Kidney capillary endothelial cell (primary cell): ENCODE results near the gene TMEM81.

ENCODE experiments used
- DNase-seq: peaks from one replicate; pipeline ENCODE4 v3.0.0-alpha.2; 2018; ENCODE audit warnings: low spot score

TMEM81 gene

DNA sequence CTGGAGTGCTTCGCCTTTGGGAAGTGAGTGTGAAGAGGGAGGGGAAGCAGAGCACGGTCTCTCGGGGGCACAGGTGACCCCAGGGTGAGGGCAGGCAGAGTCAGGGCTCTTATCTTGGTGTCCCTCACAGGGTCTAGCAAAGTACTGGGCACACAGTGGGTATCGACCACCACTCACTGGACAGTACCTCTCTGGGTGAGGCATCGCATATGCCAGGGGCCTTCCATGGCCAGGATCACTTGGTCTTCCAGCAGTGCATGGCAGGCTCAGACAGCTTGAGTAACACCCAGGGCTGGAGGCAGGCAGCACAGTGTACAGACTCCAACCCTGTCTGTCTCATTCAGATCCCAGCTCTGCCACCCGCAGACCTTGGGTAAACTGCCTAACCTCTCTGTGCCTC lies 24.6 kb downstream of the TMEM81 start:
- DNase-seq = no peak

DNA sequence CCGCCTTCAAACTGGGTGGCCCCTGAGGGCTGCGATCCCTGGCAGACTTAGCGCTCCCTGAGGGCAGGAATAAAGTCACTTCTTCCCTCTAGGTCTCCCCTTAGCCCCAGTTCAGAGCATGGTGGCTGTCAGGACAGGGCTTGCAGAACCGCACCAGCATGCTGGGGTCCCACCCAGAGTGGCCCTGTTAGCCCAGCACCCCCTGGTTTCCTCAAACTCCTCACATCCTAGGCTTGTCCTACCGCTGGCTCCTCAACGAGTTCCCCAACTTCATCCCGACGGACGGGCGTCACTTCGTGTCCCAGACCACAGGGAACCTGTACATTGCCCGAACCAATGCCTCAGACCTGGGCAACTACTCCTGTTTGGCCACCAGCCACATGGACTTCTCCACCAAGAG lies 25.4 kb downstream of the TMEM81 start:
- no peak for DNase-seq

DNA sequence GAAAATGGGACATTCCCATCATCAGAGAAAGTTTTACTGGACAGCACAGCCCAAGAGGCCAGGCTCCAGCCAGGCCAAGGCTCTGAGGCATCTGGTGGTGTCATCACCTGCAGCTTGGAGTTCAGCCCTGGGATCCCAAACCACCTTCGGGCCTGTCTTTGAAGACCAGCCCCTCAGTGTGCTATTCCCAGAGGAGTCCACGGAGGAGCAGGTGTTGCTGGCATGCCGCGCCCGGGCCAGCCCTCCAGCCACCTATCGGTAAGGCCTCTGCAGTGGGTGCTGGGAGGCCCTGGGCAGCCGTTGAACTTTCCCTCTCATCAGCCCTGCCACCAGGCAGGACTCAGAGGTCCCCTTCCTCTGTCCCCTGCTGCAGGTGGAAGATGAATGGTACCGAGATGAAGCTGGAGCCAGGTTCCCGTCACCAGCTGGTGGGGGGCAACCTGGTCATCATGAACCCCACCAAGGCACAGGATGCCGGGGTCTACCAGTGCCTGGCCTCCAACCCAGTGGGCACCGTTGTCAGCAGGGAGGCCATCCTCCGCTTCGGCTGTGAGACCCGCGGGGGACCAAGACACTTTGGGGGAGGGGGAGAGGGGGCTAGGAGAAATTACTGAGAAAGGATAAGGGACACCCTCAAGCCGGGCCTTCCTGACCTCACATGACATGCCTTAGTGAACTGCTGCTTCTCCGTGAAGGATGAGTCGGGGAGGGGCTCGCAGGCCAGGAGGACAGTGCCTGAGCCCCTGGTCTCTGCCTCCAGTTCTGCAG lies 26.3 kb downstream of the TMEM81 start:
- no peak for DNase-seq

DNA sequence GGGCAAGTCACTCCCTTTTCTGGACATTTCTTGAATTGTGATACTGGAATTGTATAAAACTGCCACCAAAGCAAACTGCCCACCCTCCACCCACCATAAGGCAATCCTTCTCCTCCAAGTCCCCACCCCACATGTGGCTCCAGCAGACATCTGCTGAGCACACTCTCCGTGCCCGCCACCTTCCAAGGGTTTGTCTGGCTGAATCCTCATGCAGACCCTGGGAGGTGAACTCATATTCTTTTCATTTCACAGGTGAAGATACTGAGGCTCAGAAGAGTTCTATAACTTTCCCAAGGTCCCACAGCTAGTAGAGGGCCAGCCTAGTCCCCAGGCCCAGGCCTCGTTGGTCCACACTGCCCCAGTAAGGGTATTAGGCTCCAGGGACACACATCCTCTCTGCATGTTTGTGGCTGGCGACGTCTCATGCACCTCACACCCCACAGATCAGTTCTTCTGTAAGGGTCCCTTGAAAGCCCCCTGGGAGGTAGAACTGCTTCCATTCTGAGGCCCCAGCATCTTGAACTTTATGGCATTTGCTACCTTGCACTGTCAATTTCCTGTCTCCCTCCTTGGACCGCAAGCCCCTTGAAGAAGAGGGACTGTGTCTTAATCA lies 27.2 kb downstream of the TMEM81 start:
- DNase-seq = no peak

DNA sequence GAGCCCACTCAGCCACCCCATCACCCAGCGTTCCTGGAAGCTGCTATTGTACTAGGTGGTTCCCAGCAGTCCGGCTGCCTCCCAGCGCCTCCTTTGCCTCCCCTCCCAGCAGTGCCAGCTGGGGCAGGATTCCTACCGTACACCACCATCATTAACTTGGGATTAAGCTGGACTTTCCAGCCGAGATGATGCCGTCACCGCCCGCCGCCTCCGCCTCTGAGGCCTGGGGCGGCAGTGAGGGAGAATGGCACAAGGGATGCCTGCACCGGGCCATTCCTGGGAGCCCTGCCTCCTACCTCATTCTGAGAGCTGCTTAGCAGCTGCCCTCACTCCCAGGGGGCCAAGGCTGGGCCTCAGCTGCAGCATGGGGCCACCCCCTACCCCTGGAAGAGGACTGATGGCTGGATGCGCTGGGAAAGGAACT lies 28.1 kb downstream of the TMEM81 start:
- DNase-seq = no peak

DNA sequence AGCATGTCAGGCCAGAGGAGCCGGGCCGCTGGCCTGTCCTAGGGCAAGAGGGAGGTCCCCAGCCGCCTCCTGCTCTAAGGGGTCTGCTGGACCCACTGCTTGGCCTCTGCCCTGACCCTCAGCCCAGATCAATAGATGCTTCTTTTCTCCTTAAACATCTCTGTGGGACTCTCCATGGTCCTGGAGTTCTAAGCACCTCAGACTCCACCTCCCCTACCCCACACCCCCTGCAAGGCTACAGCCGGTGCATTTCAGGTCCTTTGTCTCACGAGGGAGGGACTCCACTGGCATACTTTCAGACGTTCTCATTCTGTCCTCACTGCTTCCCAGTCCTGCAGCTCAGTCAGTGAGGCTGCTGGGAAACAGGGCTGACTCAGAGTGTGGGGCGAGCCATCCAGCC lies 30.2 kb downstream of the TMEM81 start:
- DNase-seq = no peak

DNA sequence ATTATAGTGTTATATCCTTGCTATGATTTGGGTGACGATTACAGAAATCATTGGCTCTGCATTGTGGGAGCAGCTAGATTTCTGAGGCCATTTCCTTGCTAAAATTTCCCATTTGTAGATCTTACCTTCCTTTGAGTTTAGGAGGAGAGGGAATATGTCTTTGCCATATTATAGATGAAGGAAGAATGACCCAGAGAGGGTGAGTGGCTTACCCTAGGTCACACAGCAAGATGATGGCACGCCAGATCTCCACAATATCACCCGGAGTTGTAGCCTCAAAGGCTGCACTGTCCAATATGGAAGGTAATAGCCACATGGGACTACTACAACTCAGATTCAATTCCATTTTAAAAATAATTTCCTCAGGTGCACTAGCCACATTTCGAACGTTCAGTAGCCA lies 31.0 kb downstream of the TMEM81 start:
- DNase-seq = no peak

DNA sequence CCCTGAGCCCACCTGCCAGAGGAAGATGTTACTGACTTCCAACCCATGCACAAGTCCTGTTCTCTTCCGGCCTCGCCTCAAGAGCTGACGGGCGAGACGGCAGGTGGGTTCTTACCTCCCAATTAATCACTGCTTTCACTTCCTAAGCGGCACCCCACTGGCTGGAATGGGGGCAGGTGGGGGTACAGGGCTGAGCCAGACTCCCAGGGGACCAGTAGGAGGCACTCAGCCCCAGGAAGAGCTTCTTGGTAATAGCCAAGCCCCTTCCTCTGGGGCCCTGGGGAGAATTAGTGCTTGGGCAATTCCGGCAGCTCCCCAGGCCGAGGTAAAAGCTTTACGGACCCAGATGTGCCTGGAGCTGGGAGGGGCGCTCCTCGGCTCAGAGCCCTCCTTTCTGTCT lies 31.6 kb downstream of the TMEM81 start:
- DNase-seq = no peak

DNA sequence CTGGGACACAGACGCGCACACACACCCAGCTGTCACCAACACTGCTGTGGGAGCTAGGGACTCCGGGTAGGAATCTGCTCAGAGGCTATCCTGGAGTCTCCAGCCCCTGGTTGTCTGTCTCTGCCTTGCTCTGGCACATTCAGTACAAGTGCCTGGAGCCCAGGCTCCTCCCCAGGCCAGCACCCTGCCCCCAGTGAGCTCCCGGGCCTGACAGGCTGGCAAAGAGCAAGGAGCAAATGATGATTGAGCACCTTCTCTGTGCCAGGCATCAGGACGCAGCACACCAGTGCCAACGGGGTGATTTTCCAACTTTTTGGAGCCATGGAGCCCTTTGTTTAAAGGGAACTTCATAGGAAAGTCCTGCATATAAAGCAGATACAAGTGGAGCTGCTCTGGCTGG lies 34.8 kb downstream of the TMEM81 start:
- no peak for DNase-seq

DNA sequence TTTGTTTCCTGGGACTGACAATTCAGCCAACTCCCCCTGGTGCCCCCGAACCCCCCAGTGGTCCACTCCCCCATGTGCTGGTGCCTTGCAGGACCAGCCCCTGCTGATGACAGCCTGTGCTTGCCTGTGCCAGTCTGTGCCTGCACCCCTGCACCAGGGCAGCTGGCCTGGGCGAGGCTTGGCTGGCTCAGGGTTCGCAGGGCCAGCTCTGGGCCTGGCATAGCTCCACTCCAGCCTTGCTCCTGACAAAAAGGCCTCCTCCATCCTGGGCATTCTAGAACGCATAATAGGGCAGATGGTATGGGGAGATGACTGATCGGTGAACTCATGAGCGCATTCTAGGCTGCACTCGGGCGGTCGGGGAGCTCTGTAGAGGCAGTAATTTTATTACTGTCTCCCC lies 35.9 kb downstream of the TMEM81 start:
- DNase-seq = no peak

DNA sequence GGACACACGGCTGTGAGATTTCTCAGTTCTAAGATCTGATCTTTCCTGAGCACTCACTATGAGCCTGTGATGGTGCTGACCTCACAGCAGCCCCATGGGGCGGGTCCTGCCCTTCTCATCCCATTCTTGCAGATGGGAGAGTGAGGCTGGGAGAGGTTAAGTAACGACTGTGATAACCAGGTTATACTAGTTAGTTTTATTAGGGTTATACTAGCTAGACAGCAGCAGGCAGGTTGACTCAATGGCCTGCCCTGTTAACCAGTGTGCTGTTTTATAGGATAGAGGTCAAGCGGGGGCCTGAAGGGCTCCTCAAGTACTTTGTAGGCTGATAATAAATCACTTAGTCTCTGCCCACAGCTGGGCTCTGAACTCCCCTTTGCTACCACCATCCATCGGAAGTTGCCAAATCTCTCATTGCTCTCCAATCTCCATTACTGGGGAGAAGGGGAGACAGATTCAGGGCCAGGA lies 36.5 kb downstream of the TMEM81 start:
- no peak for DNase-seq

DNA sequence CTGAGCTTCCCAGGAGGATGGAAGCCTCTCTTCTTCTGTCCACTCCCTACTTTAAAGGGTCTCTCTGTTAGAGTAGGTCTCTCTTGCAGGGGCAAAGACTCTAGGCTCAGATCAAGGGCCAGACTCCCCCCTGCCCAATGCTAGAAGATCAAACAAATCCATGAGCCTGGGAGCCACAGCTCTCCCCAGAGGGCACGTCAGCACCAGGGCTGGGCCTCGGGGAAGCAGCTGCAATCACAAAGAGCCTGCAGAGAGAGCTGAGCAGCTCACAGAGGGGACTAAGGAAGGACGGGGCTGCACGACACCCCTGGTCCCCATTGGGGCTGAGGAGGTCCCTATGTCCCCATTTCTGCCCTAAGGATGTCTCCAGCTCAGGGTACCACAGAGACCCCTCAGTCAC lies 37.4 kb downstream of the TMEM81 start:
- no peak for DNase-seq

DNA sequence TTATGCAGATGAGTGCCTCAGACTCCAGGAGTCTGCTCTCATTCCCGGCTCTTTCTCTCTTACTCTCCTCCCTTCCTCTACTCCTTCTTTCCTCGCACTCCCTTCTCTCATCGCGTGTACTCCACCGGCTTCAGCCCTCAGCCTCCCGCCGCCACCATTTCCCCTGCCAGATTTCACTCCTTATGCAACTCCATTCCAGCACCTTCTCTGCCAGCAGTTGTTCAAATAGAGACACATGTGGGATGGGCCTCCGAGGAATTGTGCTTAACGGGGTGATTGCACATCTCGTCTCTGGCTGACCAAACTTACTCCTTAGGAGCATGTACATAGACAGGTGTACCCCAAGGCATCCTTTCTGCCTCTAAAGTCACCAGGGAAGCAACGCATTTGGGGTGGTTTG lies 39.1 kb downstream of the TMEM81 start:
- DNase-seq = no peak

DNA sequence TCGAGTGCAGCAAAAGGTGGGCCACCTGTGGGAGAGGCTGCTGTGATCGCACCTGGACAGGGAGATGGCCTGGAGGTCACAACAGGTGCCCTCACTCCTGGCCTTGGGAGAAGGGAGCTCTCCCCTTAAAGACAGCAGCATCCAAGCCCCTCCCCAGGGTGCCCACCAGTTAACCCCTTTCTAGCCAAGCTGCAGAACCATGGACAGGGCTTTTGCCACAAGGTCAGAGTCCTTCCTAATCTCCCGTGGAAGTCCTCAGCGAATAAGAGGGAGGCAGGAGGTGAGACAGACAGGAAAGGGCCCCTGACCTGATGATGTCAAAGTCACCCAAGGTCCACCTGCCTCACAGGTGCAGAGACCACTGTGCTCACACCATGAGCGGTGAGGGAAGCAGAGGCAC lies 39.5 kb downstream of the TMEM81 start:
- no peak for DNase-seq

DNA sequence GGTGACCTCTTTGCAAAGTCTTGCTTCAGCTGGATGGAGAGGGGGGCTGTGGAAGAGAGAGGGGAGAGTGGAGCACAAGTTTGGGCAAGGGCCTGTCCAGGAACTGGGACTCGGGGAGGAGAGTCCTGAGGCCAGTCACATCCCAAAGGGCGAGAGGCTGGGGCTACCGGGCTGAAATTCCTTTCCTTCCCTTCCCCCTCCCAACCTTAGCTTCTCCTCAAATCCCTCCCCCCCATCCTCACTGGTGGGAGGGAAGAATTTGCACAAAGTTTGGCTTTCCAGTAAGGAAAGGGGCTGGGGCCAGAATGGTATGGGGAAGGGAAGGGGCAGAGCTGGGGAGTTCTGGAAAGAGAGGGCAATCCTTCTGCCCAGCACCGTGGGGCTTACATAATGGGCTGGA lies 40.4 kb downstream of the TMEM81 start:
- no peak for DNase-seq

DNA sequence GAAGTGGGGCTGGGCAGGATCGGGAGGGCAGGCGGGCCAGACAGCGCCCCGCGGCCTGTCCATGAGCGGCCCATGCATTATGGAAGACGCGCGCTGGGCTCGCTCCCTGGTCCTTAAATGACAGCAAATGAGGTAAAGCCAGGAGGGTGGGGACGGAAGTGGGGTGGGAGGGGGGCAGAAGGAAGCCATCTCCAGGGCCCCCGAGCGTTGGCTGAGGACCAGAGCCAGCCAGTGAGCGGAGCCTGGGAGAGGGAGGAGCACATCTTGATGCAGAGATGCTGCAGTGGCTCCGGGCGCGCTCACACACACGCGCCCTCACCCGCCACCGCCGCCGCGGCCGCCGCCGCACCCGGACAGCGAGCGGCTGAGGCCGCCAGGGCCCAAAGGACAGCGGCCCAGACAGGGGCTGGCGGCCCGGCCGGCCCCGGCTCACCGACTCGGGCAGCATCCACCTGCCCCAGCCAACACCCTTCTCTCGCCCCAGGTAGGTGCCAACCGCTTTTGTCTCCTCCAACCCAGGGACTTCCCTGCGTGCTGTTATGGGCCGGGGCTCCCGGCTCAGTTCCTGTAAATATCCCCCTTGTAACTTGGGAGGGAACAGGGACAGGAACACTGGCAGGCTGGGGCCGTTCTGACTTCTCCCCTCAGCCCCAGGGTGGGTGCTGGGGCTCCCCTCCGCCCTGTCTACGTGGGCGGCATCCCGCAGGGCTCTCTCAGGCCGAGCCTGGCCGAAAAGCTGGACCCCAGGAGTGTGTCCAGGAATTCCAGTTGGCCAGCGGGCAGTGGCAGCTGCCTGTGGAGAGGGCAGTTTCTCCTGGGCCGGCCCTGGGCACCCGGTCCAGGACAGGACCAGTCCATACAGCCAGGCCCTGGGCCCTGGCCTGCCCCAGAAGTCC lies 41.1 kb downstream of the TMEM81 start, which contains the start of gene CNTN2:
Gene CNTN2 (plus strand): TSS at position 302 of the 896 bp plus-strand sequence. CDS start 9,974 bp downstream, outside the sequence.
- DNase-seq = no peak

DNA sequence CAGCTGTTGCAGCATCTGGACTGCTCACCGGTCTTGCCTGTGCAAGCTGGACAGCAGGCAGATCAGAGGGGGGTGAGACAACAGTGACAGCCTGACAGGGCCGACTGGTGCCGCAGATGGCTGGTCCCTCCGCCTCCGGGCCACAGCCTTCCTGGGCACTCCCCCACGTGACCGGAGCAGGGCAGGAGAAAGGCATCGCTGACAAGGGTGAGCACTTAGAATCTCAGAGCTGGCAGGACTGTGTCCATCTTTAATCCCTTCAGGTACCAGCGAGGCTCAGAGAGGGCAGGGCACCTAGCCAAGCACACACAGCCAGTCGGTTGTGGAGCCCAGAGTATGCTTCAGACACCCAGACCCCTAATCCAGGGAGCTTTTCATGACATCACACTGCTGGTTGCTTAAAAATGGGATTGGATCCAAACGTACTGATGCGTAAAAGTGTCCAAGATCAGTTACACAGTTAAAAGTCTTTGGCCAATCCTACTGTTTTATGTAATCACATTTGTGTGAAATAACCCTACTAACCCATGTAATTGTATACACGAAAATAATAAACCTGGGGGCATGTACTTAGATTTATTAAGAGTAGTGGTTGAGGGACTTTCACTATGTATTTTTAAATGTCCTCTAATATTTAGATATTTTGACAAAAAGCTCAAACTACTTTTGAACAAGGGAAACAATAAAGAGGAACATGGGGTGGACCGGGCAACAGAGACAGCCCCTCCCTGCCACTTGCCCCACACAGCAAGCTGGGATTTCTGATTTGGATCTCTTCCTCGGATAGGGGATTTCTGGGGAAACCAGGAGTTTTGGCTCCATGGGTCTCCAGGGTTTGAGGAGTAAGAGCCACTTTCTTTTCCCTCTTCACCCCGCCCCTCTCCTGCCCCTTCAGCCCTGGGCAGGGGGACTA lies 42.0 kb downstream of the TMEM81 start:
- no peak for DNase-seq

DNA sequence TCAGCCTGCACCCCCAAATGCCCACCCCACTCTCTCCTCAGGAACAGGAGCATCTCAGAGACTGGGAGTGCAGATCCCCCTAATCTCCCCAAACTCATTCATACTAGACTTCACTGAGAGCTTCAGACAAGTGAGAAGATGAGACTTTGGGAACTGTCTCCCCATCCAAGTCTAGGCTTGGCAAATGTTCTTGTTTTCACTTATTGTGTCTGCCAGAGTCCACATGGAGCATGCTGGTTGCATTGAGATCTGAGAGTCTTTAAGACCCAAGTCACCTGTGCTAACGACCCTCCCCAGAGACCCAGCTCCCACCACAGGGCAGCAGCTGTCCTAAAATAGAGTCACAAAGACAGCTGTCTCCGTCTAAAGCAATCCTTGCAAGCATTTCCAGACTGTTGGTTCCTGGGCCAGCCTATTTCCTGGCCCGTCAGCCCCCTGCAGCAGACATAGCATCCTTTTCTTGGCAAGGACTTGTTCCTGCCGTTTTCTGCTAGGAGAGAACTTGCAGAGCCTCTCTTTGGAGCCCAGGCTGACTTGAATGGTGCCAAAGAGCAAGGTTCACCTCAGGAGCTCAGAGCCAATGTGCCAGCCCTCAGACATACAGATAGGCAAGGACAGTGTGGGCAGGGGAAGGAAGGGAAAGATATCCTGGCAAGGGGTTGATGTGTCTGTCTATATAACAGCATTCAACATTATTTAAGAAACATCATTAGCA lies 43.1 kb downstream of the TMEM81 start:
- no peak for DNase-seq

DNA sequence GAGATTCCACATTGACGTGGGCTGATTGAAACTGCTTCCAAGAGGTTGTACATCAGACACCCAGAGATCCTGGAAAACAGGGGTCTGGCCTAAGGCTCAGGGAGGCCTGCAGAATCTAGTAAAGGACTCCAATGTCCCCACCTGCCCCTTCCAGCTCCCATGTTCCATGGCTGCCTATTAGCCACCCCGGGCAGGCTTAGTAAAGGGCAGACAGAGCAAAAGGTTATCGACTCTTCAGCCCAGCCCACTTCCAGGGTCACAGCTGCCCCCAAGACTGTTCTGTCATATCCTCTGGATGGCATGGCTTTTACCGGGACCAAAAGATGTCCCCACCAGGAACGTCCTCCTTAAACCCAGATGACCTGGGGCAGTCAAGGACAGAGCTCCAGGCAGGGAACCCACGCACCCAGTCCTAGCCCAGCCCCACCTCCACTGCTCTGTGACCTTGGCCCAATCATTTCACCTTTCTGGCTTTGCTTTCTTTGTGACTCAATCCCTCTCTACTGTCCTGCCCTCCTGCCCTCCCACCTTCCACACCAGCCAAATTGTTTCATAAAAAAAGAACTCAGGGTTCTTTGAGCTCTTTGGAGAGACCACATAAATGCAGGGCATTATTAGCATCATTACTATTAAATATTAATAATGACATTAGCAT lies 46.0 kb downstream of the TMEM81 start:
- DNase-seq = no peak

DNA sequence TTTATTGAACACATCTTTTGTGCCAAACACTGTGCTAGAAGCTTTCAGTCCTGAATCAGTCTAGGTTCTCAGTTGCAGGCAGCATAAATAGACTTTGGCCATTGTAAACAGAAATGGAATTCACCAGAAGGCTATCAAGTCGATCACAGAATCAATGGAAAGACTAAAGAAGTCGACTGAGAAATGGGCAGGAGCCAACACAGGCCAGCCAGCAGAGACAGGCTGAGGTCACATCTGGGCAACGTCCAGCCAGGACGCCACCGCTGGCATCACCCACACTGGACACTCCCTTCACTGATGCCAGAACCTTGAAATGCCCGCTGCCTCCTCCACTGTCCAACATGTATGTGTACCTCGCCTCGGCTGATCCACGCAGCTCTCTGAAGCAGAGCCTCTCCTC lies 46.7 kb downstream of the TMEM81 start:
- DNase-seq = no peak
